UCSD-AML1 (cell line): ENCODE measurements around the gene CCL26.
"Not testable (repeated sequence)": the region's sequence is repeated elsewhere in the genome, so short reads cannot be mapped to it uniquely, and the experiment has no call there.

Source experiments
- DNase-seq: peaks from one replicate; lab custom pipeline; 2025; ENCODE audit not compliant: unreplicated experiment; lab: John Stamatoyannopoulos, UW

CCL26 gene

DNA sequence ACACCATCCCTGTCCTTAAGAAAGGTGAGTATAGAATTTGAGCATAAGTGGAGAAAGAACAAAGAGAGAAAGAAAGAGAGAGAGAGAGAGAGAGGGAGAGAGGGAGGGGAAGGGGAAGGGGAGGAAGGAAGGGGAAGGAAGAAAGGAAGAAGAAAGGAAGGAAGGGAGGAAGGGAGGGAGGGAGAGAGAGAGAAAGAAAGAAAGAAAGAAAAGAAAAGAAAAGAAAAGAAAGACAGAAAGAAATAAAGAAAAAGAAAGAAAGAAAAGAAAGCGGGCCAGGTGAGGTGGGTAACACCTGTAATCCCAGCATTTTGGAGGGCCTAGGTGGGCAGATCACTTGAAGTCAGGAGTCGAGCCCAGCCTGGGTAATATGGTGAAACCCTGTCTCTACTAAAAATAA, 21.7 kb upstream of the CCL26 start:
- DNase-seq = no peak

DNA sequence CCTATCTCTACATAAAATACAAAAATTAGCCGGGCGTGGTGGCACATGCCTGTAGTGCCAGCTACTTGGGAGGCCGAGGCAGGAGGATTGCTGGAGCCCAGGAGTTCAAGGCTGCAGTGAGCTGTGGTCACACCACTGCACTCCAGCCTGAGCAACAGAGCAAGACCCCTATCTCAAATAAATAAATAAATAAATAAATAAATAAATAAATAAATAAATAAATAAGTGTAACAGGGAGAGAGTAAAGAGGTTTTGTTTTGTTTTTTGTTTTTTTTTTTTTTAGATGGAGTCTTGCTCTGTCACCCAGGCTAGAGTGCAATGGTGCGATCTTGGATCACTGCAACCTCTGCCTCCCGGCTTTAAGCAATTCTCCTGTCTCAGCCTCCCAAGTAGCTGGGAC, 20.6 kb upstream of the CCL26 start:
- not testable (repeated sequence) for DNase-seq

DNA sequence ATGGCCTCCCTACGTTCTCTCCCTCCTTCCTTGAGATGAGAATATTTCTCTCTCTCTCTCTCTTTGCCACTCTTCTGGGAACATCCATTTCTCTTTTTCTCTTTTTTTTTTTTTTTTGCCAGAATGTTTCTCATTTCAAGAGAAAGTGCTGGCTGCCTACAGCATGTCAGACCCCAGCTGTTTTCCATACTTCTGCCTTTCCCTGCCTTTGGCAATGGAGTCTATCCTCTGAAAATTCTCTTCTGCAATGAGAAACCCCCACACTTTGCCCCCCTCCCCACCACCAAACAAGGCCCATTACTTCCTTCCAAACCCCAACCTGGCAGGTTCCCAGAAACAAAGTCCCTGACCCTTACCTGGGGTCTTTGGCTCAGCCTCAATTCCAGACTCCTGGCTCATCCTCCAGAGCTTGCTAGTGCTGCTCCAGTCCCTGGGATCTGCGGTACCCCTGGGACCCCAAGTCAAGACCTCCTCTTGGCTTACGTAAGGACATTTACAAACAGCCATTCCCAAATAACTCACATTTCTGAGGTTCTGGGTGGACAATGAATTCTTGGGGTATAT, 17.4 kb upstream of the CCL26 start:
- DNase-seq = no peak

DNA sequence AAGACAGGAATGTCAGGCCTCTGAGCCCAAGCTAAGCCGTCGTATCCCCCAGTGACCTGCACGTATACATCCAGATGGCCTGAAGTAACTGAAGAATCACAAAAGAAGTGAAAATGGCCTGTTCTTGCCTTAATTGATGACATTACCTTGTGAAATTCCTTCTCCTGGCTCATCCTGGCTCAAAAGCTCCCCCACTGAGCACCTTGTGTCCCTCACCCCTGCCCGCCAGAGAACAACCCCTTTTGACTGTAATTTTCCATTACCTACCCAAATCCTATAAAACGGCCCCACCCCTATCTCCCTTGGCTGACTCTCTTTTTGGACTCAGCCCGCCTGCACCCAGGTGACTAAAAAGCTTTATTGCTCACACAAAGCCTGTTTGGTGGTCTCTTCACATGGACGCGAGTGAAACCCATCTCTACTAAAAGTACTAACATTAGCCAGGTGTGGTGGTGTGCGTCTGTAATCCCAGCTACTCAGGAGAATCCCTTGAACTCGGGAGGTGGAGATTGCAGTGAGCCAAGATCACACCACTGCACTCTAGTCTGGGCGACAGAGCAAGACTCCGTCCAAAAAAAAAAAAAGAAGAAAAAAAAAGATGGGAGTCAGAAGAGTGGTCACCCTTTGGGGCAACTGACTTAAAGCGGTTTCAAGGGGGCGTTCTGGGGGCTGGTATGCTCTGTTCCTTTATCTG, 16.3 kb upstream of the CCL26 start:
- not testable (repeated sequence) for DNase-seq

DNA sequence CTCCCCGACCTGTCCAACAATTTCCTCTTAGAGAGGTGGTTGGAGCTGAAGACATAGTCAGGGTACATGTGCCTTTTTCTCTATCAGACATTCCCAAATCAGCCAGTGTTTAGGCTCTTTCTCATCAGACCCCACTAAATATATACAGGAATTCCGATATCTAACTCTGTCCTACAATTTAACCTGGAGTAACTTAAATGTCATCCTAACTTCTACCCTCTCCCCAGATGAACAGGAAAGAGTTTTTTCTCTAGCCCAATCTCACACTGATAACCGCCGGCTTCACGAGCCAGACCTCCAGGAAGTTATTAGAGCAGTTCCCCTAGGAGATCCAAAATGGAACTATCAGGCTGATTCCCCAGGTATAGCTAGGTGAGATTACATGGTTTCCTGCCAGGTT, 11.0 kb upstream of the CCL26 start:
- DNase-seq = not testable (repeated sequence)

DNA sequence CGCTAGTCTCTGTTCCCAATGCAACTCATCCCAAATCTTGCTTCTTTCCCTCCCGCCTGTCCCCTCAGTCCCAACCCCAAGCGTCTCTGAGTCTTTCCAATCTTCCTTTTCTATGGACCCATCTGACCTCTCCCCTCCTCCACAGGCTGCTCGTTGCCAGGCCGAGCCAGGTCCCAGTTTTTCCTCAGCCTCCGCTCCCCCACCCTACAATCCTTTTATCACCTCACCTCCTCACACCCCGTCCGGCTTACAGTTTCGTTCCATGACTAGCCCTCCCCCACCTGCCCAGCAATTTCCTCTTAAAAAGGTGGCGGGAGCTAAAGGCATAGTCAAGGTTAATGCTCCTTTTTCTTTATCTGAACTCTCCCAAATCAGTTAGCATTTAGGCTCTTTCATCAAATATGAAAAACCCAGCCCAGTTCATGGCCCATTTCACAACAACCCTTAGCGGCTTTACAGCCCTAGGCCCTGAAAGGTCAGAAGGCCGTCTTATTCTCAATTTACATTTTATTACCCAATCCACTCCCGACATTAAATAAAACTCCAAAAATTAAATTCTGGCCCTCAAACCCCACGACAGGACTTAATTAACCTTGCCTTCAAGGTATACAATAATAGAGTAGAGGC, 8.7 kb upstream of the CCL26 start:
- not testable (repeated sequence) for DNase-seq

DNA sequence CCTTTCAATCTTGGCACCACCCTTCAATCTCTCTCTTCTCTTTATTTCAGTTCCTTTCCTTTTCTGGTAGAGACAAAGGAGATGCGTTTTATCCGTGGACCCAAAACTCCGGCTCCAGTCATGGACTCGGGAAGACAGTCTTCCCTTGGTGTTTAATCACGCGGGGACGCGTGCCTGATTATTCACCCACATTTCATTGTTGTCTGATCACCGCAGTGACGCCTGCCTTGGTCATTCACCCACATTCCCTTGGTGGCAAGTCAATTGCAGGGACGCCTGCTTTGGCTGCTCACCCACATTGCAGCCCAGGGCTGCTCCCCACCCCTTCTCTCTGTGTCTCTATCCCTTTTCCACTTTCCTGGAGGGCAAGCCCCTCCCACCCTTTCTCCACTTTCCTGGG, 7.5 kb upstream of the CCL26 start:
- DNase-seq = not testable (repeated sequence)

DNA sequence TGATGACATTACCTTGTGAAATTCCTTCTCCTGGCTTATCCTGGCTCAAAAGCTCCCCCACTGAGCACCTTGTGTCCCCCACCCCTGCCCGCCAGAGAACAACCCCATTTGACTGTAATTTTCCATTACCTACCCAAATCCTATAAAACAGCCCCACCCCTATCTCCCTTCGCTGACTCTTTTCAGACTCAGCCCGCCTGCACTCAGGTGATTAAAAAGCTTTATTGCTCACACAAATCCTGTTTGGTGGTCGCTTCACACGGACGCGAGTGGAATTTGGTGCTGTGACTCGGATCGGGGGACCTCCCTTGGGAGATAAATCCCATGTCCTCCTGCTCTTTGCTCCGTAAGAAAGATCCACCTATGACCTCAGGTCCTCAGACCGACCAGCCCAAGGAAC, 7.0 kb upstream of the CCL26 start:
- not testable (repeated sequence) for DNase-seq

DNA sequence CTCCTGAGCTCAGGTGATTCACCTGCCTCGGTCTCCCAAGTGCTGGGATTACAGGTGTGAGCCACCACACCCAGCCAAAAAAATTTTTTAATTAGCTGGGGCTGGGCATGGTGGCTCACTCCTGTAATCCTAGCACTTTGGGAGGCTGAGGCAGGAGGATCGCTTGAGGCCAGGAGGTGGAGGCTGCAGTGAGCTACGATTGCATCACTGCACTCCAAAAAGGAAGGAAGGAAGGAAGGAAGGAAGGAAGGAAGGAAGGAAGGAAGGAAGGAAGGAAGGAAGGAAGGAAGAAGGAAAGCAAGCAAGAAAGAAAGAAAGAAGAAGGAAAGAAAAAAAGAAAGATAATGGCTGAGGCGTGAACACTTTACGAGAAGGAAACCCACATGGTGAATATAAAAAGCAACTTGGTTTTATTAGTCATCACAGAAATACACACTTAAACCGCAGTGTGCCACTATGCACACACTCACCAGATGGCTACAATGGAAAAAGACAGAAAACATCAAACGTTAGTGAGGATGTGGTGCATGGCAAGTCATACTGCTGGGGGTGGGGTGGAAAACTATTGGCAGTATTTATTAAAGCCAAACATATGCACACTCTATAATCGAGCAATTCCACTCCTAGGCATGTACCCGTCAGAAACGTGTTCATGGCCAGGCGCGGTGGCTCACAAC, 4.4 kb upstream of the CCL26 start:
- peak; percentile 8 for DNase-seq

DNA sequence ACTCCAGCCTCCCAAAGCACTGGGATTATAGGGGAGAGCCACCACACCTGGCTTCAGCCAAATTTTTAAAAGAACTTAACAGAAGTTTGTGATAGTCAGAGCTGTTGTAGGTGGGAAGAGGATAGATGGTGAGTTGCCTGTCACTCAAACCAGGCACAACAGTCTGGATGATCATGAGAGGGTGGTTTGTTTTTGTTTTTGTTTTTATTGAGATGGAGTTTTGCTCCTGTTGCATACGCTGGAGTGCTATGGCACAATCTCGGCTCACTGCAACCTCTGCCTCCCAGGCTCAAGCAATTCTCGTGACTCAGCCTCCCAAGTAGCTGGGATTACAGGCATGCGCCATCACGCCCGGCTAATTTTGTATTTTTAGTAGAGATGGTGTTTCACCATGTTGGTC, 1.9 kb upstream of the CCL26 start:
- DNase-seq = not testable (repeated sequence)

DNA sequence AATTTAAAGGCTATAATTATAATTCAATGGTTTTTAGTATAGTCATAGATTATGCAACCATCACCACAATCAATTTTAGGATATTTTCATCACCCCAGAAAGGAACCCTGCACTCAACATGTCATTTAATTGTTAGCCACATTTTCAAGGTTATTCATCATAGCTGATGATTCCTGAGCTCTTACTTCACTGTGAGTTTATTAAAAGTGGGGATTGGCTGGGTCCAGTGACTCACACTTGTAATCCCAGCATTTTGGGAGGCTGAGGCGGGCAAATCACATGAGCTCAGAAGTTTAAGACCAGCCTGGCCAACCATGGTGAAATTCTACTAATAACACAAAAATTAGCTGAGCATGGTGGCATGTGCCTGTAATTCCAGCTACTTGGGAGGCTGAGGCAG, 787 bp downstream of the CCL26 start:
- DNase-seq = no peak

DNA sequence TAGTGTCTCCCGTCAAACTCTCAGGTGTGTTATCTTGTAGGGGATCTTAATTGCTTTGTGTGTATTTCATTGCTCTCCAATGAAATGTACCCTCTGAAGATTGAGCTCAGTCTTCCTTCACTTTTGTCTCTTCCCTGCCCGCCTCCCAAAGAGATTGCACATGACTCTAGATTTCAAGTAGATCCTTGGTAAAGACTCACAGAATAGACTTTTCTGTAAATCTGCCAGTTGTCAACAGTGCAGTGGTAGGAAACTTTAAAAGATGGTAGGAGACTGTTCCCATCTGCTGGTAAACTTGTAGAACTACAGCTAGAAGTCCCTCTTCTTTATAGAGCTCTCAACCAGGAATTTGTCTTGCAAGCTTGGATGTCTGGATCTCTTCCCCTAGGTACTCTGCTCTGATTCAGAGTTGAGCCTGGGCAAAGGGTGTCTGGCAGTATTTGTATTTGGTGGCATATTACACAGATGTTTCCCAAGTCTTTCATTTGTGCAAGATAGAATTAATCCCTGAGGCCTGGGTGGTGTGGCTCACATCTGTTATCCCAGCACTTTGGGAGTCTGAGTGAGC, 9.6 kb downstream of the CCL26 start:
- DNase-seq = no peak

DNA sequence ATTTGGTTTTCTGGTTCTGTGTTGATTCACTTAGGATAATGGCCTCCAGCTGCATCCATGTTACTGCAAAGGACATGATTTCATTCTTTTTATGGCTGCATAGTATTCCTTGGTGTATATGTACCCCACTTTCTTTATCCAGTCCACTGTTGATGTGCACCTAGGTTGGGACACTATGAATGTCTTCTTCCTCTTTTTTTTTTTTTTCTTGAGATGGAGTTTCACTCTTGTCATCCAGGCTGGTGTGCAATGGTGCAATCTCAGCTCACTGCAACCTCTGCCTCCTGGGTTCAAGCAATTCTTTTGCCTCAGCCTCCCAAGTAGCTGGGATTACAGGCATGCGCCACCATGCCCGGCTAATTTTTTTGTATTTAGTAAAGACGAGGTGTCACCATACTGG, 10.2 kb downstream of the CCL26 start:
- not testable (repeated sequence) for DNase-seq

DNA sequence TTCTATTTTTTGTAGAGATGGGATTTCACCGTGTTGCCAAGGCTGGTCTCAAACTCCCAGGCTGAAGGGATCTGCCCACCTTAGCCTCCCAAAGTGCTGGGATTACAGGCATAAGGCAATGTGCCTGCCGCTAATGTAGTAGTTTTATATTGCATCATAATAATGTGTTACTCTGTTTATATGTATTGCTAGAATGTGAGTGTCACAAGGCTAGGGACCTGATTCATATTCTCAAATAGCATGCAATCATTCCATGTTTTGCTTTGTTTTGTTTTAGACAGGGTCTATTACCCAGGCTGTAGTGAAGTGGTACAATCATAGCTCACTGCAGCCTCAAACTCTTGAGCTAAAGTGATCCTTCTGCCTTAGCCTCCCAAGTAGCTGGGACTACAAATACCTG, 13.5 kb downstream of the CCL26 start:
- no peak for DNase-seq

DNA sequence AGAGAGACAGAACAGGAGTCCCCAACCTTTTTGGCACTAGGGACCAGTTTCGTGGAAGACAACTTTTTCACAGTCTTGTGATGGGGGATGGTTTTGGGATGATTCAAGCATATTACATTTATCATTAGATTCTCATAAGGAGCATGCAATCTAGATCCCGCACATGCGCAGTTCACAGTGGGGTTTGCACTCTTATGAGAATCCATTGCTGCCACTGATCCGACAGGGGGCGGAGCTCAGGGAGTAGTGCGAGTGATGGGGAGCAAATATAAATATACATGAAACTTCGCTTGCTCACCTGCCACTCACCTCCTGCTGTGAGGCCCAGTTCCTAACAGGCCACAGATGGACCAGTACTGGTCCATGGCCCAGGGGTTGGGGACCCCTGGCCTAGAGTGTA, 14.2 kb downstream of the CCL26 start:
- no peak for DNase-seq

DNA sequence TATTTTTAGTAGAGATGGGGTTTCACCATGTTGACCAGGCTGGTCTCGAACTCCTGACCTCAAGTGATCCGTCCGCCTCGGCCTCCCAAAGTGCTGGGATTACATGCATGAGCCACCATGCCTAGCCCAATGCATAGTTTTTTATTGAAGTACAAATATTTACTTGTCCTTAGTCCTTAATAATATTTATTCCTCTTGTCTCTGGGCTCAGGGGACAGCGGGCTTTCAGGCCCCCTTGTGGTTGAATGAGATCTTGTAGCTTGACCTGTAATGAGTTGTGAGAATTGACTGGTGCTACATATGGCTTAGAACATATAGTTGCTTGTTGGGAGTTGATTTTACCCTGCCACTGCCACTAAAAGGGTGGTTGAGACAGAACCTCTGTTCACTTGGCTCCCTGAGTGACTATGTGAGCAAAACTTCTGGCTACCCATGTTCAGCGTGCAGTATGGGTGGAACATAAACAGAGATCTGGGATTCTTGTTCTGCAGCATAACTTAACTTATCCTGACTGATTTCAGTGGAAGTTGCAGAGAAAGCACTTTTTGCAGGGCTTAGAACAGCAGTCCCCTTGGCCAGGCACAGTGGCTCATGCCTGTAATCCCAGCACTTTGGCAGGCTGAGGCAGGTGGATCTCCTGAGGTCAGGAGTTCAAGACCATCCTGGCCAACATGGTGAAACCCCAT, 14.9 kb downstream of the CCL26 start:
- peak; percentile 11 for DNase-seq

DNA sequence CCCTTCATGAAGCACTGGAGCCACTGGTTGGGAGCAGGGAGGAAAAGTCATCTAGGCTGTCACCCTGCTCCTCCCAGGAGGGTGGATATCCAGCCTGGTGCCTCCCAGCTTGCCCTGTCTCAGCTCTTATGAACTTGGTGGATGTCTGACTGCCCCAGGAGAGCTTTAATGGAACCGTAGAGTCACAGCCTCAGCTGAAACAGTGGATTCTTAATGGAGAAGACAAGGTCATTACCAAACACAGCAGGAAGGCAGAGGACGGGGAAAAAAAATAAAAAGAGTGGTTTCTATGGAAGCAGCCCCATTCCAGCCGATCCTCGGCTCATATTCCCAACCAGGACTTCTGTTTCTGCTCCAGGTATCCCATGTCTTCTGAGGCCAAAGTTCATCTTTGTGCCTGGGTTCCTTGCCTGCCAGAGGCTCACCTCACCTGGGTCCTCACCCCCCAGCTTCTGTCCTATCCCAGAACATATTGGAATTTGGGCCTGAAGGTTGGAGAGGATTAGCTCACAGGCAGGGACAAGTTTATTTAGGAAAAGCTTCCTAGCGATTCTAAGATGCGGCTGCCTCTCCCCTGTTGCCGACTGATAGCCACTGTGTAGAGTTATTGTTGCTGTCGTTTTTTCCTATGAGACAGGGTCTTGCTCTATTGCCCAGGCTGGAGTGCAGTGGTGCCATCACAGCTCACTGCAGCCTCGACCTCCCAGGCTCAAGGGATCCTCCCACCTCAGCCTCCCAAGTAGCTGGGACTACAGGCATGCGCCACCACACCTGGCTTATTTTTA, 15.6 kb downstream of the CCL26 start:
- no peak for DNase-seq

DNA sequence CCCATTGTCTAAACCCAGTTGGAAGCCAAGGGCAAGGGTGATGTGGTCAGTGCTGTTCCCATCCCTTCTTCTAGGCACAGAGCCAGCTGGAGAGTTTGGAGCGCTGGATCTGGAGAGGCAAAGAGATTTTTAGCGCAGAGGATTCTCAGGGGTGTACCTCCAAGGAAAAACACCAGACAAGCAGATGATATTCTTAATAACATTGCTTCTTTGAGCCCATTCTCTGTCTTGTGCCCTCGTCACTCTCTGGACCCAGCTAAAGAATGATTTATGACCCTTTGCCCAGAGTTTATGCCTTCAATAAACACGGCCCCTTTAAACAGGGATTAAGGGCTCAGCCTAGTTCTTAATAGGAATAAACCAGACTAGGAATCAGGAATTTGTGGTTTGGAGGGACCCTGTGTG, 28.6 kb downstream of the CCL26 start:
- no peak for DNase-seq

DNA sequence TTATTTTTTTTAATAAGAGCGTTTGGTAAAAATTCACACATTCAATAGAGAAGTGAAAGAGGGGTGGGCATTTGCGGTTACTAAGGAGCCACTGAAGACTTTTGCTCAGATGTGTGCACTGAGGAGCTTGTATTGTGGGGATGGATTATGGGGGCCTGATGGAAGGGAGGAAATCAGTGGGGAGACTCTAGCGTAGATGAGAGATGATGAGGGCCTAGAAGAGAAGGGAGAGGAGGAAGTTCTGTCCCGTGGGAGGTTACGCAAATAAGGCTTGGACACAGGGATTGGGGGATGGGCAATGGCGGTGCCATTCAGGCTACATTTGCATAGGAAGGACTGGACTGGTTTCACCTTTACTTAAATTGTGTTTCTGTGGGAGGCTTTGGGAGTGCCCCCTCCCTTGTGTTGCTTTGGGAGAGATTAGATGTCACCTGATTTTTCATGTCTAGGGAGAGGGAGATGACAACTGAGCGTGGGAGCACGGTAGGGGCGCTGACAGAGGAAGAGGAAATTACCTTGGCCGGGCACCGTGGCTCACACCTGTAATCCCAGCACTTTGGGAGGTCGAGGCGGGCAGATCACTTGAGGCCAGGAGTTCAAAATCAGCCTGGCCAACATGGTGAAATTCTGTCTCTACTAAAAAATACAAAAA, 31.0 kb downstream of the CCL26 start:
- DNase-seq = peak; percentile 27
